NB4 (cell line): ENCODE results near the gene KIFAP3.
"Not testable (repeated sequence)": the region's sequence is repeated elsewhere in the genome, so short reads cannot be mapped to it uniquely, and the experiment has no call there.

Experiments used
- DNase-seq: peaks from one replicate; pipeline ENCODE4 v3.0.0; 2010; ENCODE audit warnings: low read depth
- H3K4me3 ChIP-seq: one replicate; pipeline ENCODE4 v1.5.1; 2011; ENCODE audit warnings: mild to moderate bottlenecking, low read depth, low read length, moderate library complexity
- MYC ChIP-seq: IDR thresholded peaks from 2 replicates; pipeline ENCODE4 v1.6.1; 2011; ENCODE audit warnings: low read depth, low read length
- POLR2A ChIP-seq: IDR thresholded peaks from 2 replicates; pipeline ENCODE4 v1.6.1; 2011; ENCODE audit warnings: mild to moderate bottlenecking; ENCODE audit not compliant: insufficient read length; ENCODE audit errors: extremely low read depth
- TF ChIP-seq, protein P1 (sequence below): IDR thresholded peaks from 2 replicates; pipeline ENCODE4 v1.6.1; 2011; ENCODE audit warnings: low read depth, low read length
- TF ChIP-seq, protein P2 (sequence below): IDR thresholded peaks from one replicate; pipeline ENCODE4 v1.5.1; 2012; ENCODE audit warnings: low read depth, low read length

Gene KIFAP3

GRCh38 chr1:170095976-170096748 lies 21.7 kb upstream of the KIFAP3 start:
- TF ChIP-seq POLR2A (no peak), MYC (no peak)
- TF ChIP-seq, protein P1, sequence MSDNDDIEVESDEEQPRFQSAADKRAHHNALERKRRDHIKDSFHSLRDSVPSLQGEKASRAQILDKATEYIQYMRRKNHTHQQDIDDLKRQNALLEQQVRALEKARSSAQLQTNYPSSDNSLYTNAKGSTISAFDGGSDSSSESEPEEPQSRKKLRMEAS: no peak
- TF ChIP-seq, protein P2, sequence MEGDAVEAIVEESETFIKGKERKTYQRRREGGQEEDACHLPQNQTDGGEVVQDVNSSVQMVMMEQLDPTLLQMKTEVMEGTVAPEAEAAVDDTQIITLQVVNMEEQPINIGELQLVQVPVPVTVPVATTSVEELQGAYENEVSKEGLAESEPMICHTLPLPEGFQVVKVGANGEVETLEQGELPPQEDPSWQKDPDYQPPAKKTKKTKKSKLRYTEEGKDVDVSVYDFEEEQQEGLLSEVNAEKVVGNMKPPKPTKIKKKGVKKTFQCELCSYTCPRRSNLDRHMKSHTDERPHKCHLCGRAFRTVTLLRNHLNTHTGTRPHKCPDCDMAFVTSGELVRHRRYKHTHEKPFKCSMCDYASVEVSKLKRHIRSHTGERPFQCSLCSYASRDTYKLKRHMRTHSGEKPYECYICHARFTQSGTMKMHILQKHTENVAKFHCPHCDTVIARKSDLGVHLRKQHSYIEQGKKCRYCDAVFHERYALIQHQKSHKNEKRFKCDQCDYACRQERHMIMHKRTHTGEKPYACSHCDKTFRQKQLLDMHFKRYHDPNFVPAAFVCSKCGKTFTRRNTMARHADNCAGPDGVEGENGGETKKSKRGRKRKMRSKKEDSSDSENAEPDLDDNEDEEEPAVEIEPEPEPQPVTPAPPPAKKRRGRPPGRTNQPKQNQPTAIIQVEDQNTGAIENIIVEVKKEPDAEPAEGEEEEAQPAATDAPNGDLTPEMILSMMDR: no peak
- no peak overlapping the region for H3K4me3 ChIP-seq
- no peak for DNase-seq

- H3K4me3 ChIP-seq, DNase-seq: not testable (repeated sequence)
These were observed 20.5 kb upstream of the KIFAP3 start for GRCh38 chr1:170094697-170095616.

- H3K4me3 ChIP-seq: no peak overlapping the region
These were observed 12.0 kb upstream of the KIFAP3 start for GRCh38 chr1:170086399-170087032.

DNA sequence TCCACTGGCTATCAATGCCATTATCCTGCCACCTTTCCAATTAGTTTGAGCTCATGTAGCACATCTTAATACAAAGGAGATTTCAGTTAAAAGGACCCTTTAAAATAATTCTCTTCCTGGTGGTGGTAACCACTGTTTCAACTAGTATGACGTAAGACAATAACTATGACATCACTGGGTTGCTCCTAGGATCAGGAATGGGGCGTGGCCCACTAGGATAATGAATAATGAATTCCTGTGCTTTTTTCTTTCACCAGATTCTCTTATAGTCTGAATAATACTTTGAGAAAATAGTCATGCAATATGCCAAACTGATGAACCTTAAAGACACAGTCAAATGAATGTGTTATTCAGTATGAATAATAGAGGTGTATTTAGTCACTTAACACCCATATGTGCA lies 10.6 kb upstream of the KIFAP3 start:
- H3K4me3 ChIP-seq: no peak overlapping the region
- TF ChIP-seq MYC (no peak), POLR2A (no peak)
- TF ChIP-seq, protein P2: no peak
- TF ChIP-seq, protein P1: no peak
- no peak for DNase-seq

More at GRCh38 chr1:170086399-170087032, 12.0 kb upstream of the KIFAP3 start:
- no peak for TF ChIP-seq POLR2A
- TF ChIP-seq MYC: no peak
- TF ChIP-seq, protein P2: no peak
- TF ChIP-seq, protein P1: no peak
- no peak for DNase-seq

- no peak for DNase-seq
- TF ChIP-seq, protein P2: no peak
- TF ChIP-seq, protein P1: no peak
- TF ChIP-seq POLR2A (no peak), MYC (no peak)
- no peak overlapping the region for H3K4me3 ChIP-seq
These were observed 4.2 kb upstream of the KIFAP3 start for GRCh38 chr1:170078610-170079189.
